ENCODE data around the gene USP5.

The USP5 gene

GRCh38 chr12:6851921-6852650, at the start of gene USP5:
Gene USP5, plus strand, starts transcription at chr12:6852150. Its CDS starts 30 bp downstream, at chr12:6852180.
- DNase-seq (ENCODE audit: low spot score) = peak; percentile 100

GRCh38 chr12:6807170-6807569, 44.8 kb upstream of the USP5 start:
- DNase-seq (ENCODE audit: low spot score) = peak; percentile 71

GRCh38 chr12:6809056-6809455, 42.9 kb upstream of the USP5 start:
- DNase-seq (ENCODE audit: low spot score) = no peak

- no peak for DNase-seq (ENCODE audit: low spot score)
These were observed 41.2 kb upstream of the USP5 start for GRCh38 chr12:6810758-6811157.

GRCh38 chr12:6813363-6813762, 38.6 kb upstream of the USP5 start:
- DNase-seq (ENCODE audit: low spot score) = no peak

GRCh38 chr12:6816598-6816997, 35.4 kb upstream of the USP5 start:
- no peak for DNase-seq (ENCODE audit: low spot score)

GRCh38 chr12:6817098-6817497, 34.9 kb upstream of the USP5 start:
- DNase-seq (ENCODE audit: low spot score) = no peak

GRCh38 chr12:6817662-6818157, 34.2 kb upstream of the USP5 start:
- no peak for DNase-seq (ENCODE audit: low spot score)

- DNase-seq (ENCODE audit: low spot score) = no peak
These were observed 33.7 kb upstream of the USP5 start for GRCh38 chr12:6818222-6818621.

GRCh38 chr12:6818645-6819044, 33.3 kb upstream of the USP5 start:
- no peak for DNase-seq (ENCODE audit: low spot score)

- DNase-seq (ENCODE audit: low spot score) = no peak
These were observed 32.6 kb upstream of the USP5 start for GRCh38 chr12:6819106-6820030.

- no peak for DNase-seq (ENCODE audit: low spot score)
These were observed 31.8 kb upstream of the USP5 start for GRCh38 chr12:6820166-6820565.

- no peak for DNase-seq (ENCODE audit: low spot score)
These were observed 30.1 kb upstream of the USP5 start, which contains the start of gene GPR162 for GRCh38 chr12:6821591-6822425. Gene GPR162, plus strand, starts transcription at chr12:6821821. Its CDS starts 2,078 bp downstream, at chr12:6823899.

GRCh38 chr12:6822426-6823135, 29.4 kb upstream of the USP5 start:
- no peak for DNase-seq (ENCODE audit: low spot score)

GRCh38 chr12:6823182-6824084, 28.5 kb upstream of the USP5 start:
- DNase-seq (ENCODE audit: low spot score) = no peak

- DNase-seq (ENCODE audit: low spot score) = no peak
These were observed 27.7 kb upstream of the USP5 start for GRCh38 chr12:6824085-6824775.

GRCh38 chr12:6824901-6825381, 27.0 kb upstream of the USP5 start:
- no peak for DNase-seq (ENCODE audit: low spot score)

GRCh38 chr12:6825398-6826124, 26.4 kb upstream of the USP5 start:
- peak; percentile 76 for DNase-seq (ENCODE audit: low spot score)

Data from LoVo (cell line).